Measurements from ENCODE around the gene SAA4.

DNA sequence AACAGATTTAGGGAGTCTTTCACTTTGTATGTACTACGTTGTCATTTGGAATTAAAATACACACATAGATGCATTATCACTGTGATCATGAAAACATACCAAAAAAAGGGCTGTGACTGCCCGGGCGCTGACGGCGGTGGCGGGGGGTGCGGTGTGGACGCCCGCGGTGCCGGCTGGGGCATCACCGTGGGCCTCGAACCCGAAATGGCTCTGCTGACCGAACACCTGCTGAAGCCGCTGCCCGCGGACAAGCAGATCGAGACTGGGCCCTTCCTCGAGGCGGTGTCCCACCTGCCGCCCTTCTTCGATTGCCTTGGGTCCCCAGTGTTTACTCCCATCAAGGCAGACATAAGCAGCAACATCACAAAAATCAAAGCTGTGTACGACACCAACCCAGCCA, 47.8 kb downstream of the SAA4 start:
- TF ChIP-seq GATA3 (IDR thresholded peaks at IDR 0.05; ENCODE audit: low read depth, low read length) (no peak), GATA2 (IDR thresholded peaks at IDR 0.05; ENCODE audit: low read depth, low read length) (no peak)
